NCI-H2107 treated with DMSO at 0.1 percent for 48 hours (cell line): Measurements from ENCODE around the gene PXDN.
"Not testable (repeated sequence)": the region's sequence is repeated elsewhere in the genome, so short reads cannot be mapped to it uniquely, and the experiment has no call there.

ENCODE experiments used
- DNase-seq: peaks from one replicate; lab custom pipeline; 2025; ENCODE audit not compliant: unreplicated experiment; lab: John Stamatoyannopoulos, UW

Gene PXDN

GRCh38 chr2:1777781-1778180 is 33.5 kb upstream of the PXDN start:
- DNase-seq = no peak

GRCh38 chr2:1777156-1777555 is 32.8 kb upstream of the PXDN start:
- no peak for DNase-seq

- no peak for DNase-seq
Observed at GRCh38 chr2:1775511-1776035, 31.3 kb upstream of the PXDN start.

- DNase-seq = no peak
Observed at GRCh38 chr2:1774929-1775328, 30.6 kb upstream of the PXDN start.

- DNase-seq = peak; percentile 91
Observed at GRCh38 chr2:1773883-1774282, 29.6 kb upstream of the PXDN start.

GRCh38 chr2:1772471-1773267 is 28.4 kb upstream of the PXDN start:
- DNase-seq = no peak

GRCh38 chr2:1771626-1772280 is 27.4 kb upstream of the PXDN start:
- DNase-seq = no peak

- no peak for DNase-seq
Observed at GRCh38 chr2:1770566-1771380, 26.5 kb upstream of the PXDN start.

- DNase-seq = peak; percentile 82
Observed at GRCh38 chr2:1769703-1770422, 25.5 kb upstream of the PXDN start.

- DNase-seq = no peak
Observed at GRCh38 chr2:1767939-1768691, 23.8 kb upstream of the PXDN start.

GRCh38 chr2:1766851-1767811 is 22.8 kb upstream of the PXDN start:
- DNase-seq = peak; percentile 44

- no peak for DNase-seq
Observed at GRCh38 chr2:1766425-1766824, 22.1 kb upstream of the PXDN start.

GRCh38 chr2:1765201-1765600 is 20.9 kb upstream of the PXDN start:
- not testable (repeated sequence) for DNase-seq

- no peak for DNase-seq
Observed at GRCh38 chr2:1759611-1759930, 15.3 kb upstream of the PXDN start.

- no peak for DNase-seq
Observed at GRCh38 chr2:1758774-1759610, 14.7 kb upstream of the PXDN start.

GRCh38 chr2:1758171-1758570 is 13.9 kb upstream of the PXDN start:
- no peak for DNase-seq

GRCh38 chr2:1757567-1757966 is 13.3 kb upstream of the PXDN start:
- no peak for DNase-seq

- not testable (repeated sequence) for DNase-seq
Observed at GRCh38 chr2:1757146-1757545, 12.8 kb upstream of the PXDN start.
